HG02943 (cell line): ENCODE results near the gene PSMD5.

Experiments used
- ATAC-seq: cut with Tn5 transposase; IDR thresholded peaks from one replicate; pipeline ENCODE4 v1.9.1; 2021; ENCODE audit warnings: mild to moderate bottlenecking, low read depth, moderate library complexity; ENCODE audit not compliant: unreplicated experiment

PSMD5 gene

DNA sequence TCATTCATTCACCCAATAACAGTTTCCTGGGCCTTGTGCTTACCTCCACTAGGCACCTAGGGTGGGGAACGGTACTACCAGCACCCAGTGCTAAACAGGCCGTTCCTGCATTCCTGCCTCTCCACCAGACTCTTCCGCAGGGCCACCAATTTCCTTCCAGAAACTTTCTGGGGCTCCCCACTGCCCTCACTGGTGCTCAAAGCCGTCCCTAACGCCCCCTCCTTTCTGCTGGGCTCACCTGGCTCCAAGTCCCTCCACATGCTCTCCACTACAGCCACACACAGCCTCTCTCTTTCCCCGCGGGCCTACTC, 32.9 kb upstream of the PSMD5 start:
- no peak for ATAC-seq

DNA sequence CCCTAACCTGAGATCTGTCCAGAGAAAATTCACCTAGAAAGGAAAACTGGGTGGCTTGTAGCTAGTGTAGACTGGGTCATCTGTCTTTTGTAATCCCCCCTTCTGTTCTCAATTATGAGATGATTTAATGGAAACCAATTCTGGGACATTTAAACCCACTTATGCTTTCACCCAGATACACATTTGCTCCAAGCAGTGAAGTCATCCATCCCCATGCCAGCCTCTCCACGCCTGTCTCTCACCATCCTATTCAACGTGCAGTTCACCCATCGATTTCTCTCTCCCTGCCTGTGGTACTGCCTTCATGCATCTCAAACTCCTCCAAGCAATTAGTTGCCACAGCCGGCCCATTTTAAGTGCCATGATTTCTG, 32.5 kb upstream of the PSMD5 start:
- ATAC-seq = no peak

DNA sequence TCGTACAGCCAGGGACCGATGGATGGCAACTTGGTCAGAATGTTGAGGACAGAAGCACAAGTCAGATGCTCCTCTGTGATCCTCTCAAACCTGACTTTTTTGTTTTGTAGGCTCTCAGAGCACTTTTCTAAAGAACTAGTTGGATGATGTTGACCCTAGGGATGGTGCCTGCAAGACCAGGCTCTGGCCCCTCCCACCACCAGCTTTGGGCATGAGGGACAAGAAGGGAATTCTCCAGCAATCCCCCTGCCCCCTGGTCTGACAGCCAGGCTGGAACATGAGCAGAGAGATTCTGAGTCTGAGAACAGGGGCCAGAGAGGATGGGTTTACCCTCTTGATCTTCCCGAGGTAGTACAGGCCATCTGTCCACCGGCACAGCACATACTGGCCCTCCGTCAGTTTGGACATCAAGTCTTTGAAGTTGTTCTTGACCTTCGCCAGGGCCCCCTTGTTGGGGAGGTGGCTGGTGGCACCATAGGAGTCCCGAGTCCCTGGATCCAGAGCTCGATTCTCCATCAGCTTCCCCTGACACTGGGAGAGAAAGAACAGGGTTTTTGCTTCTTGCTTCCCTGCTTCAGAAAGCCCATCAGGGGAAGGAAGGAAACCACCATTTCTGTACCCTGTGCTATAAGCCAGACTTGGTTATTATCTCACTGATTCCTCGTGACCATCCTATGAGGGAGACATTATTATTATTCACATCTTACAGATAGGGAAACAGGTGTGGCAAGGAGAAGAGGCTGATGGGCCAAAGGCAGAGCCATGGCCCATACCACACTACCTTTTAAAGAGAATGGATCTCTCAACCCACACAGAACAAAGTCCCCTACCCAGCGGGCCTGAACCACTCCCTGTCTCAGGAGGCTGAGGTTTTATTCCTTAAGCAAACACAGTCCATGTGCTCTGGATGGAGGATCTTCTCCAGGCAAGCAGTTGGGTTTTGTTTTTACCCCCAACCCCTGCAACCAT, 31.8 kb upstream of the PSMD5 start:
- no peak for ATAC-seq

DNA sequence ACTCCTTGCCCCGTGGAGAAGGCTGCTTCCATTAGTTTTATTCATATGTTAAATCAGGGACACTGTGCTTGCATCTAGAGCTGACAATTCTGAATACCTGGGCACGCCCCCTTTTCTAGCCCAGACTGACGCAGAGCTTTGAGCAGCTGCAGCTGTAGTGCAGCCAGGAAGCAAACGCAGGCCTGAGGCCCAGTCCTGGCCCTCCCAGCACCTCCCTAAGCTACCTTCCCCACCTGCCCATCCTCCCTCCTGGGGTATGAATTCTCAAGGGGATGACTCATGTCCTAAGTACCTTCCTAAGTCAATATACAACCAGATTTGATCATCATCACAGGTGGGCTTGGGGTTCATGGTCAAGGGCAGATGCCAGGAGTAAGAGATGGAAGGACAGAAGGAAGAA, 30.8 kb upstream of the PSMD5 start:
- ATAC-seq = no peak

DNA sequence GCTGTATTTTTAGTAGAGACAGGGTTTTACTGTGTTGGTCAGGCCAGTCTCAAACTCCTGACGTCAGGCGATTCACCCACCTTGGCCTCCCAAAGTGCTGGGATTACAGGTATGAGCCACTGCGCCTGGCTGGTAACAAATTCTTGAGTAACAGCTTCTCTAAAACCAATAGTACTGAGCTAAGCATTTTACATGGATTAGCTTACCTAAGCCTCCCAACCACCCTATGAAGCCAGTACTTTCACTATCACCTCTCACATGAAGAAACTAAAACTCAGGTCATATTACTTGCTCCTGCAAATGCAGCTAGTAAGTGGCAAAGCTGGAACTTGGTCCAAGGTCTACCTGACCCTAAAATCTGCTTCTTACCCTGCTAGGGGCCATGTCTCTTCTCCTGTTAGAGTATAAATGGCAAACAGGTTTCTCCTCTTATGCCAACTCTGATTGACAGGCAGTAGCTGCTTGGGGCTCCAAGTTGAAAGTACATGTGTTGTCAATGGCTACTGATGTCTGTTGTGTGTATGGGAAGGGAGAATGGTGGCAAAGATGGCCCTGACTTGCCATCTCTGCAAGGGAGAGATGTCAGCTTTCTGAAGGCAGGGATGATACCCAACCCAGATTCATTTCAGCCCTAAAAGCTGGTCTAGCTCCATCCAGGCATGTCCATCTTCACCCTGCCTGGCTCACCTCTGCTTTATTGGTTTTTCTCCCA, 30.2 kb upstream of the PSMD5 start:
- no peak for ATAC-seq

DNA sequence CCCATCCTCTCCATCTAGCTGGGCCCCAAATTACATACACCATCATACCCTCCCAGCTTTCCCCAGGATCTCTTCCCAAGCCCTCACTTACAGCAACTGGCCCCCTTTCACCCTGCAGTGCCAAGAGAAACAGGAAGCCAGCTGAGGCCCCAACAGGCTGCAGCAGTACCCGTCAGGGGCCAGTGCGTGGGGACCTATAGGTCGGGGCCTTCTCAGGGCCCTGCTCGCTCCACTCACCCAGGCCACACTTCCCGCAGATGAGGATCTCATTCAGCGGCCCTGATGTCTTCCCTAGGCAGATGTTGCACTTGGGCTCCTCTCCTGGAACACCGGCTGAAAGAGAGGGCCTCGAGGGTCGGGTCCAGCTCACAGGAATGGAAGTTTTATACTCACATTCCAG, 27.5 kb upstream of the PSMD5 start:
- no peak for ATAC-seq

DNA sequence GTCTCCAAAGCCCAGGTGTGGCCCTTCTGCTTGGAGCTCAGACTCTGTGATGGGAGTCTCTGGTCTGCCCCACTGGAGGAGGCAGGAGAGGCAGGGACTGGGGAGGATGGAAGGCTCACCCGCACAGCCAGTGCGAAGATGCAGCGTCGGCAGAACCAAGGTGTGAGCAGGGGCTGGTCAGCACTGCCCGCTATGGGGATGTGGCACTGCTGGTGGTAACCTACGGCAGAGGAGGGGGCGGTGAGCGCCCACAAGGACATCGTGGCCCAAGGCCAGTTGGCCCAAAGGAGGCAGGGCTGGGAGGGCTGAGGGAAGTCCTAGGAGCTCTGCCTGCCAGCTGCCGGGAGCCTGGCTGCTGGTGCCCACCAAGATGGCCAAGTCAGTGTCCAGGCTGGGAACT, 27.0 kb upstream of the PSMD5 start:
- ATAC-seq = no peak

DNA sequence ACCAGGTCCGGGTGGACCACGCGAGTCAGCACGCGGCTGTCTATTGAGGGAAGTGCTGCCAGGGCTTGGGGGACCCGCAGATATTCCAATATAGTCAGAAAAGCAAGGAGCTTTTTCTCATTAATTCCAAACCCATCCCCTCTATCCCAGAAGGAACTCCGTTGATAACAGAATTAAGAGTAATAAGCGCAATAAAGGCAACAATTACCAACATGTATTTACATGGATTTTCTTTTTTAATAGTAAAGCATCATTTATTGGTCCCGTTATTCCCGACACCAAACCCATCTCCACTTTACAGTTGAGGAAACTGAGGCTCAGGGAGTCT, 26.6 kb upstream of the PSMD5 start:
- ATAC-seq = no peak

DNA sequence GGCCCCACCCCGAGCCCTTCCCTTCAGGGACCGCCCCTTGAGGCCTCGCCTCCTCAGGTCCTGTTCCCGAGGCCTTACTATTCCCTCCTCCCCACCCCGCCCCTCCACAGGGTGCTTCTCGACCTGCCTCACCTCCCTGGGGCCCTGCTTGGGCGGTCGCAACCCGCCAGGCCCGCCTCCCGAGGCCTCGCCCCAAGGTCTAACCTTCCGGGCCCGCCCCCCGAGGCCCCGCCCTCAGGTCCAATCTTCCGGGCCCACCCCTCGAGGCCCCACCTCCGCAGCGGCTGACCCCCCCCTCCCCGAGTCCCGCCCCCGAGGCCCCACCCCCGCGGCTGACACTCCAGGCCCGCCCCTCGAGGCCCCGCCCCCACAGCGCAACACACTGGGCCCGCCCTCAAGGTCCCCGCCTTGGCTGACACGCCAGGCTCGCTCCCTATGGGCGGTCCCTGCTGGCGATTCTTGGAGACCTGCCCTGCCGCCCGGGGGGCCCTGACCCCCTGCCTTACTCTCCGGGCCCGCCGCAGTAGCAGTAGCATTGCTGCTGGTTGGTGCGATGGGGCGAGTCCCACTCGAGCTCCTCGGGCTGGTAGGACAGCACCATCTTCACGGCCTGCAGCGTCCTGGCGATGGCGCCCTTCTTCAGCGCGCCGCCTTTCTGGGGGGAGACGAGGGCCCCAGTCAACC, 26.1 kb upstream of the PSMD5 start:
- peak; percentile 80 for ATAC-seq

DNA sequence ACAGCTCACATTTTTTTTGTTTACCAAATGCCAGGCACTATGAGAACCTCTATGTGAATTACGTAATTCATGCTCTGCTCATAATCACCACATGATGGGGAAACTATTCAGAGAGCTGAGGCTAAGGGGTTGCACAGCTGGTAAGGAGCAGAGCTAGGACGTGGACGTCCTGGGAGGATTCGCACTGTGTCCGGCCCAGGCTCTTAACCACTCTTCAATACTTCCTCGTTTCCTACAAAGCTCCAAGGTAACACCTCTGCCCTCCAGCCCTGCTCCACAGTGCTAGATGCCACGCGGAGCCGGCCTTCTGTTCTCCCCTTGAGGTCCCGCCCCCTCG, 25.6 kb upstream of the PSMD5 start:
- ATAC-seq = peak; percentile 15

DNA sequence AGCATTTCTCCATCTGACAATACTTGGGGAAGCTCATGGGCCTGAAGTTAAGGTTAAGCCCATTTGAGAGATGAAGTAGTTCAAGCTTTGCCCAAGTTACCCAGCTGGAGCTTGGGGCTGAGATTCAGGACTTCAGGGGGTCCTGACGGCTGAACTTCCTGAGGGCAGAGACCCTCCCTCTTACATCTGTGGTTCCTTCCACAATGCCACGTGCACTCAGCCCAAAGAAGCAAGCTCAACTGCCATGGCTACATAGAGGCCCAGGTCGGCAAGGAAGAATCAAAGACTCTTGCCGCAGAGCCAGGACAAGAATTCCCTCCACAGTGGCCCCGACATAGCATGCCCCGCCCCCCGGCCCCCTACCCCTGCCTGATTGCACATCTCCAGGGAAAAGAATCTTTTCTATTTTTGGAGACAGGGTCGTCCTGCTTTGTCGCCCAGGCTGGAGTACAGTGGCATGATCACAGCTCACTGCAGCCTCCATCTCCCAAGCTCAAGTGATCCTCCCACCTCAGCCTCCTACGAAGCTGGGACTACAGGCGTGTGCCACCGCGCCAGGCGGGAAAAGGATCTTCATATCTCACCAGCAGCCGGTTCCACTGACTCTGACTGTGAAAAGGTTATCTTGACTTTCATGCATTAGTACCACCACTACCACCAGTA, 25.1 kb upstream of the PSMD5 start:
- no peak for ATAC-seq

DNA sequence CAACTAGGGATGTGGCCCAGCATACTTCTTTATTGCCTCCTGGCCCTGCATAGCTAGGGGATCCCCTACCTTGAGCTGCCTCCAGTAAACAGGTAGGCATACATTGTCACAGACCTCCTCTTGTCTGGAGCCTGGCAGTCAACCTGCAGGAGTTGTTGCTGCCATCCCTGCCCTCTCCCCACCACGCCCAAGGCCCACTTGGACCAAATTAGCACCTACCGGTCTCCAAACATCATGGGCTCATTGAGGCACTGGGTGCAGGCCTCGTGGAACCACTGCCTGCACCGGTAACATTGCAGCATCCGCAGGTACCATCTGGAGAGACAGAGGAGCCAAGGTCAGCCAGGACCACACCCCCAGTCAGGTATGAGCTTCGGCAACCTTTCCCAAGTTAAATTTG, 23.9 kb upstream of the PSMD5 start:
- ATAC-seq = no peak

DNA sequence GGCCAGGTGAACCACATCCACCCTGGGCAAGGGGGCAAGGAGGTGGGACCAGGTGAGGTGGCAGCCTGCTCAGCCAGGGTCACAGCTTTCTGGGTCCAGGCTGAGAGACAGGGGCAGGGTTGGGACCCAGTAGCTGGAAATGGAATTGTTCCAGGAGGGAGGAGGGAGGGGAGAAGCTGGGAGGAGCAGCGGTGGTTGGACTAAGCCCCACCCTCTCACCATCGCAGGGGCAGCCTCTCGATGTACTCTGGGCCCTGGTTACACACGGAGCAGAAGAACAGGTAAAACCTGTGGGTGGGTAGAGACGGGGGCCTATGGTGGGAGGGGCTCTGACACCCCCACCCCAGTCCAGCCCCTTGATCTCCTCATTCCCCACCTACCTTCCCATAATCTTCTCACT, 23.1 kb upstream of the PSMD5 start:
- ATAC-seq = no peak

DNA sequence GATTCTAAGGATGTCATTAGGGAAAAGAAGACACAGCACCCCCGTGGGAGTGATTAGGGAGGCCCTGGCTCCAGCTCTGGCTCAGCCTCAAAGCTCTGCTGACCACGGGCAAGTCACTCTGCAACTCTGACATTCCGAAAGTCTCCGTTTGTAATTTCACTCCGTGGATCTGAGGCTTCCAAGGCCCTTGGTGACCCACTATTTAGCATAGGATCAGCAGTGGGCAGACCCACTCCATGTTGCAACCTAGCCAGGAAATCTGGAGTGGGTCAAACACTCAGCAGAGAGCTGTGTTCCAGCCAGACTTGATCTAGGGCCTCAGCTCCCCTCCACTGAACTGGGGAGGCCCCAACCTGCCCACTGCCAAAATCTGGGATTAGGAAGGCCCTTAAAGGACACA, 22.5 kb upstream of the PSMD5 start:
- no peak for ATAC-seq

DNA sequence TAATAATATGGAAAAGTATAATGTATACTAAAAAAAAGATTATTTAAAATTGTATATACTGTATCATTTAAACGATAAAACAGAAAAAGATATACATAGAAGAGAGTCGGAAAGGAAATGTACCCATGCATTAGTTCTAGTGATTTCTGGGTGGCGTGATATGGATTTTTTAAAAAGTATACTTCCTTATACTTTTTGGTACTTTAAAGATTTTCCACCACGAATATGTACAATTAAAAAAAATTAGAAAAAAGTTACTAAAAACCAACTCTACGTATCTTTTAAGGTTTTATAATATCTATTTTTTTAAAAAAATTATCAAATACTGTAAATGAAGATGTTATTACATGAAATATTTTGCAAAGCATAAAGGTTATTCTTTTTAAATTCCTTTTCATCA, 22.0 kb upstream of the PSMD5 start:
- ATAC-seq = no peak

DNA sequence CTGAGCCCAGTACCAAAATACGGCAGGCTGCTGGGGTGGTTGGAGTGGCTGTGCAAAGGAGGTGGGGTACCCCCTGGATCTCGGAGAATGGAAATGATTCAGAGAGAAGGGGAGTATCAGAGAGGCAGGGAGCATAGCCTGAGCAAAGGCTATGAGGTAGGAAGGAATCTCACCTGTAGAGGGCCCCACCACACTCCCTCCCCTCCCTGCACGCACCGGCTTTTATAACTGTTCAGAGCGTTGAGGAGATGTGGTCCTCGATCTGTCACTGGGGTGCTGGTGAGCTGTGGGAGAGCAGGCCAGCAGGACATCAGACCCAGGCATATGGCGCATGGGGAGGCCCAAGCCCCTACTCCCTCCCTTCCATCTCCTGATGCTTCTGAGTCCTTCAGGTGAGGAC, 21.1 kb upstream of the PSMD5 start:
- ATAC-seq = no peak

DNA sequence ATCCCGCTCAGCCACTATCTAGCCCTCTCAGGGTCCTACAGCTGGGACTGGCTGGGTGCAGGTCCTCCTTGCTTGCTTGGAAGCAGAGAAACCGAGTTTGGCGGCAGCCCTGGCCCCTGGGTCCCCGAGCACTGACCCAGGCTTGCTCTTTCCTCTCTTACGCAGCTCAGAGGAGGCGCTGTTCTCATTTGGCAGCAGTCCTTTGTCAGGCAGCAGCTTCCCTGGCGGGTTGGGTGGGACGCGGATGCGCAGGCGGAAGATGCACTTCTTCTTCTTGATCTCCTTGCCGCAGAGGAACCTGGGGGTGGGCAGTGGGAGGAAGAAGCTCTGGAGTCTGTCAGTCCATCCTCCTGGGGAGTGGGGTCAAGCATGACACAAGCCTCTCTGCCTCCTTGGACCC, 19.7 kb upstream of the PSMD5 start:
- ATAC-seq = no peak

DNA sequence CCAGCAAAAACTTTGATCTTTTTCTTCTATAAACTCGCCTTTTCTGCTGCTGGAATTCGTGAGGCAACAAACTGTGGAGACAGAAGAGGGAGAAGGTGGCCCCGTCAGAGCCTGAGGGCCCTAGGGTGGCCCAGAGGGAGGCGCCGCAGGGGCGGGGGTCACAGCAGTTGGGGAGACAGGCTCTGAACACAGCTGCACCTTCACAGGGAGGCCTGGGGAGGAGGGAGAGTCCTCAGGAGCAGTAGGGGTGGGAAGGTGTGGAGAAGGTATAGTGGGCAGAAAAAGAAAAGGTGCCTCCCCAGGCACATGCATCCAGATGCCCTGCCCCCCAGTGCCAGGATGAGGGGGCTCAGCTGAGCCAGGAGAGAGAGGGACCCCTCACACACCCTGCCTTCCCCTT, 19.2 kb upstream of the PSMD5 start:
- no peak for ATAC-seq

DNA sequence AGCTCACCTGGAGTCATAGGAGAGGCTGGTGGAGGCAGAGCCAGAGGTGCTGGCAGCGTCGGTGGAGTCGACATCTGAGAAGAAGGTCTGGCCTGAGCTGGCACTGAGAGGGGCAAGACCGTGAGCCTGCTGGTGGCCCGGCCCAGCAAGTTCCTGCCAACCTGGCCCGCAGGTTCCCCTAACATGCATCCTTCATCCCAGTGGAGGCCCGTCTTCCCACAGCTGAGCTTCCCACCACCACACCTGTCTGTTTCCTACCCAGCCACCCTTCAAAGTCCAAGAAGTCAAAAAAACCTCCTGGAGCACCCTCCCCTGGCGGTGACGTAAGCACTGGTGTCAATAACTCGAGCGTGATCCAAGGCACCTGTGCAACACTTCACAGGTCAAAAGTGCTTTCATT, 17.4 kb upstream of the PSMD5 start:
- no peak for ATAC-seq

DNA sequence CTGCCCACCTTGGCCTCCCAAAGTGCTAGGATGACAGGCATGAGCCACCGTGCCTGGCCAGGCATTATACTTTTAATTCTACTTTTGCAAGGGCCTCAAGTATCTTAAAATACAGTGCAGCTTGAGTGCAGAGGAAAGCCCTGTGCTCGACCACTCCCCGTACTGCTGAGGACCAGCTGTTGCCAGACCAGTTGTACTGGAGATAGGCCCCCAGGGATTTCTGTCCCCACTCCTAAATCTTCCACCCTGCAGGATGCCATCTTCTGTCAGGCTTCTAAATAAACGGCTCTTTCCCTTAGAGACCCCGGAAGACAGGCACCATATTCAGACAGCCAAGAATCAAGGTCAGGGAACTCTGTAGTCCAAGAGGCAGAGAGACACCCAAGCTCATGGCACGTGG, 16.6 kb upstream of the PSMD5 start:
- ATAC-seq = no peak

DNA sequence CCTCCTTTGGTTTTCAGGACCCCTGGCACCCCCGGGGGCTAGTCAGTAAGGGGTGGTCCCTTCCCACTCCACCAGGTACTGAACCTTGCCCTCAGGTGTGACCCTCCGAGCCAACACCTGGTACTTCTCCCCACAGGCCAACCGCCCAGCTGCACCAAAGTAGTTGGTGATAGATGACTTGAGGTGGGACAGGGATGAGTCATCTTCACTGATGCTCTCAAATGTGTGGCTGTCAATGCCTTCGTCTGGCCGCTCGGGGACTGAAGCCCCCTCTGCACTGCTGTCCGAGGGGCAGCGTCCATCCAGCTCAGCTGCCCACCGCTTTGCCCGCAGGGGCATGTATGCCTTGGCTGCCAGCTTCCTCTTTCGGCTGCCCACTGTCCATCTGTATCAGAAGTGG, 15.2 kb upstream of the PSMD5 start:
- ATAC-seq = no peak
